Peyer's patch (tissue), 4 donors: Measurements from ENCODE around the gene SPATA13.

ENCODE experiments used
- CTCF ChIP-seq, 6 experiments: fragments of 450-650 bp in 4 of 6; fragments of 200-600 bp in 2 of 6; sonication (generic) in 1 of 6; IDR thresholded peaks; one replicate each; pipeline ENCODE4 v1.5.1; 2017 to 2019; ENCODE audit warnings: antibody characterized with exemption in 6 of 6, mild to moderate bottlenecking in 3 of 6, moderate library complexity in 1 of 6
- POLR2A ChIP-seq, 2 donors: fragments of 450-650 bp; IDR thresholded peaks; one replicate each; pipeline ENCODE4 v1.5.1; 2017; ENCODE audit warnings: antibody characterized with exemption in 2 of 2, mild to moderate bottlenecking in 2 of 2, moderate library complexity in 2 of 2

GRCh38 chr13:24131749-24132148 is 28.8 kb upstream of the SPATA13 start:
- TF ChIP-seq POLR2A (IDR thresholded peaks at IDR 0.05) = no peak
- TF ChIP-seq CTCF (IDR thresholded peaks at IDR 0.05) = no peak
